ENCODE data around the gene TMED6. TPM values are rescaled to one million over a fixed set of nuclear protein-coding genes. Genes with fewer than 3 reads are reported as not detected.
"Not testable (repeated sequence)": the region's sequence is repeated elsewhere in the genome, so short reads cannot be mapped to it uniquely, and the experiment has no call there.

TMED6 gene
- polyA plus RNA-seq, 3 donors, result 0.29 TPM; not detected in 2

GRCh38 chr16:69298261-69298660 lies 53.3 kb downstream of the TMED6 start:
- peaks cover 10 to 12% of the 10 kb centered on the region in 2 donors for H3K36me3 Mint-ChIP-seq
- TF ChIP-seq, protein P1, sequence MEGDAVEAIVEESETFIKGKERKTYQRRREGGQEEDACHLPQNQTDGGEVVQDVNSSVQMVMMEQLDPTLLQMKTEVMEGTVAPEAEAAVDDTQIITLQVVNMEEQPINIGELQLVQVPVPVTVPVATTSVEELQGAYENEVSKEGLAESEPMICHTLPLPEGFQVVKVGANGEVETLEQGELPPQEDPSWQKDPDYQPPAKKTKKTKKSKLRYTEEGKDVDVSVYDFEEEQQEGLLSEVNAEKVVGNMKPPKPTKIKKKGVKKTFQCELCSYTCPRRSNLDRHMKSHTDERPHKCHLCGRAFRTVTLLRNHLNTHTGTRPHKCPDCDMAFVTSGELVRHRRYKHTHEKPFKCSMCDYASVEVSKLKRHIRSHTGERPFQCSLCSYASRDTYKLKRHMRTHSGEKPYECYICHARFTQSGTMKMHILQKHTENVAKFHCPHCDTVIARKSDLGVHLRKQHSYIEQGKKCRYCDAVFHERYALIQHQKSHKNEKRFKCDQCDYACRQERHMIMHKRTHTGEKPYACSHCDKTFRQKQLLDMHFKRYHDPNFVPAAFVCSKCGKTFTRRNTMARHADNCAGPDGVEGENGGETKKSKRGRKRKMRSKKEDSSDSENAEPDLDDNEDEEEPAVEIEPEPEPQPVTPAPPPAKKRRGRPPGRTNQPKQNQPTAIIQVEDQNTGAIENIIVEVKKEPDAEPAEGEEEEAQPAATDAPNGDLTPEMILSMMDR (IDR thresholded peaks at IDR 0.05), result no peak
- WGBS (ENCODE audit: insufficient coverage), result no CpG with 5 or more reads among the region's 4 CpGs
- intact Hi-C loops (cut with micrococcal nuclease), result no loop called here
- H3K79me2 ChIP-seq (ENCODE audit: insufficient read depth, low read length), result no peaks in the 10 kb centered on the region
- H3K9me3 Mint-ChIP-seq, result peaks cover 0 to 3% (median 0%) of the 10 kb centered on the region in 7 donors
- H3K9ac ChIP-seq (ENCODE audit: insufficient read depth, low read length, poor library complexity, severe bottlenecking), result no peak overlapping the region
- H3K4me2 ChIP-seq (replicated peaks; ENCODE audit: extremely low read depth, low read length, poor library complexity, severe bottlenecking), result no peak overlapping the region
- DNase-seq, result no peak
- no peak overlapping the region for H3K4me3 ChIP-seq (replicated peaks in 1 of 3; ENCODE audit: low read depth in 2 of 3, low read length in 3 of 3)
- H3K27me3 Mint-ChIP-seq (ENCODE audit: low read depth in 3 of 3), result peaks cover 0 to 10% (median 2%) of the 10 kb centered on the region in 3 donors
- no peak overlapping the region for H2AFZ ChIP-seq (ENCODE audit: insufficient read depth, low read depth, low read length, poor library complexity, severe bottlenecking)
- H3K36me3 ChIP-seq (replicated peaks in 1 of 2; ENCODE audit: control insufficient read depth in 1 of 2, insufficient read depth in 2 of 2, low read length in 2 of 2), result no peaks in the 10 kb centered on the region
- H3K27ac Mint-ChIP-seq, result peak overlapping the region in 6 of 7 donors; percentile 60 to 89 (median 74)
- H3K4me3 Mint-ChIP-seq, result no peak overlapping the region
- H4K20me1 ChIP-seq (ENCODE audit: insufficient read depth, low read length), result no peaks in the 10 kb centered on the region
- H3K27me3 ChIP-seq (ENCODE audit: control insufficient read depth in 2 of 2, insufficient read depth in 2 of 2, low read length in 2 of 2), result no peaks in the 10 kb centered on the region
- H3K27ac ChIP-seq (ENCODE audit: low read depth in 1 of 2, low read length in 2 of 2), result peak overlapping the region; percentile 39 to 54
- H3K4me1 ChIP-seq (ENCODE audit: control insufficient read depth in 1 of 2, insufficient read depth in 2 of 2, low read length in 2 of 2), result peaks cover 28 to 32% of the 10 kb centered on the region in 2 donors
- H3K9me3 ChIP-seq (replicated peaks in 1 of 2; ENCODE audit: control insufficient read depth in 1 of 2, insufficient read depth in 1 of 2, low read length in 2 of 2), result no peaks in the 10 kb centered on the region
- H3K4me1 Mint-ChIP-seq, result peaks cover 31% of the 10 kb centered on the region

GRCh38 chr16:69296771-69297170 lies 54.8 kb downstream of the TMED6 start:
- Mint-ChIP-seq H3K27ac (peak overlapping the region in 1 of 7 donors; percentile 25), H3K36me3 (peaks cover 8 to 12% of the 10 kb centered on the region in 2 donors), H3K4me1 (peaks cover 31% of the 10 kb centered on the region)
- H3K4me2 ChIP-seq (replicated peaks; ENCODE audit: extremely low read depth, low read length, poor library complexity, severe bottlenecking); H3K4me3 ChIP-seq (replicated peaks in 1 of 3; ENCODE audit: low read depth in 2 of 3, low read length in 3 of 3); H3K4me3 Mint-ChIP-seq; H3K27me3 Mint-ChIP-seq (ENCODE audit: low read depth in 3 of 3); H3K9me3 Mint-ChIP-seq; DNase-seq; intact Hi-C loops (cut with micrococcal nuclease); H3K27ac ChIP-seq (ENCODE audit: low read depth in 1 of 2, low read length in 2 of 2); H3K79me2 ChIP-seq (ENCODE audit: insufficient read depth, low read length); H3K36me3 ChIP-seq (replicated peaks in 1 of 2; ENCODE audit: control insufficient read depth in 1 of 2, insufficient read depth in 2 of 2, low read length in 2 of 2); H2AFZ ChIP-seq (ENCODE audit: insufficient read depth, low read depth, low read length, poor library complexity, severe bottlenecking); H3K27me3 ChIP-seq (ENCODE audit: control insufficient read depth in 2 of 2, insufficient read depth in 2 of 2, low read length in 2 of 2); H4K20me1 ChIP-seq (ENCODE audit: insufficient read depth, low read length); H3K9ac ChIP-seq (ENCODE audit: insufficient read depth, low read length, poor library complexity, severe bottlenecking); H3K9me3 ChIP-seq (replicated peaks in 1 of 2; ENCODE audit: control insufficient read depth in 1 of 2, insufficient read depth in 1 of 2, low read length in 2 of 2): not testable (repeated sequence)
- WGBS (ENCODE audit: insufficient coverage), result 92% methylated on average over 2 of the region's 7 CpGs
- H3K4me1 ChIP-seq (ENCODE audit: control insufficient read depth in 1 of 2, insufficient read depth in 2 of 2, low read length in 2 of 2), result peaks cover 28 to 32% of the 10 kb centered on the region in 2 donors
